HEK293 (cell line): Measurements from ENCODE around the gene CTSD.

Experiments
- ZBTB20 ChIP-seq: fragments of 450-650 bp; formaldehyde crosslinking; IDR thresholded peaks from 2 replicates; pipeline ENCODE4 v1.5.1; 2016; ENCODE audit warnings: missing biosample characterization, missing genetic modification characterization
- TF ChIP-seq, protein P1 (sequence below): fragments of 450-650 bp; formaldehyde crosslinking; IDR thresholded peaks from 2 replicates; pipeline ENCODE4 v1.5.1; 2016; ENCODE audit warnings: missing biosample characterization, missing genetic modification characterization

DNA sequence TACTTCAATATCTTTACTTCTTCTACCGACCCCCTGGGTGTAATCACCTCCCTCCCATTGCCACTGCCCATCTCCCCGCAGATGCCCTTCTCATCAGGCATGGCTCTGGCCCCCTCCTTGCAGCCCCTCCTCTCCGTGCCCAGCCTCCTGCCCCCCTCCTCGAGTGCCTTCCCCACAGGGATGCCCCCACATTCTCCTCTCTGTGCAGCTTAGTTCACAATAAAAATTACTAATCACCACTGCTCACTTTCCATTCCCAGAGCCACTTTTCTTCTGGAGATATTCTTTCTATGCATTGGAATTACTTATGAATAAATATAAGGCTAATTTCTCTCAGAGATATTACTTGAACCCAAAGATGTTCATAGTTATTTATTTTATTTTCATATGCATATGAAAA is 35.4 kb downstream of the CTSD start:
- no peak for TF ChIP-seq ZBTB20
- TF ChIP-seq, protein P1, sequence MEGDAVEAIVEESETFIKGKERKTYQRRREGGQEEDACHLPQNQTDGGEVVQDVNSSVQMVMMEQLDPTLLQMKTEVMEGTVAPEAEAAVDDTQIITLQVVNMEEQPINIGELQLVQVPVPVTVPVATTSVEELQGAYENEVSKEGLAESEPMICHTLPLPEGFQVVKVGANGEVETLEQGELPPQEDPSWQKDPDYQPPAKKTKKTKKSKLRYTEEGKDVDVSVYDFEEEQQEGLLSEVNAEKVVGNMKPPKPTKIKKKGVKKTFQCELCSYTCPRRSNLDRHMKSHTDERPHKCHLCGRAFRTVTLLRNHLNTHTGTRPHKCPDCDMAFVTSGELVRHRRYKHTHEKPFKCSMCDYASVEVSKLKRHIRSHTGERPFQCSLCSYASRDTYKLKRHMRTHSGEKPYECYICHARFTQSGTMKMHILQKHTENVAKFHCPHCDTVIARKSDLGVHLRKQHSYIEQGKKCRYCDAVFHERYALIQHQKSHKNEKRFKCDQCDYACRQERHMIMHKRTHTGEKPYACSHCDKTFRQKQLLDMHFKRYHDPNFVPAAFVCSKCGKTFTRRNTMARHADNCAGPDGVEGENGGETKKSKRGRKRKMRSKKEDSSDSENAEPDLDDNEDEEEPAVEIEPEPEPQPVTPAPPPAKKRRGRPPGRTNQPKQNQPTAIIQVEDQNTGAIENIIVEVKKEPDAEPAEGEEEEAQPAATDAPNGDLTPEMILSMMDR (tag by site-specific recombination) = no peak
